Bronchial epithelial cell (primary cell): ENCODE data around the gene CXorf58. TPM values are rescaled to one million over a fixed set of nuclear protein-coding genes. Genes with fewer than 3 reads are reported as not detected.

ENCODE experiments used
- DNase-seq: peaks from one replicate; pipeline ENCODE4 v3.0.0-alpha.2; 2010; ENCODE audit warnings: low read depth
- FAIRE-seq: peaks from 2 replicates; lab custom pipeline; 2011; peaks lifted over from hg19 to GRCh38; lab: Jason Lieb, UNC
- H3K27me3 ChIP-seq: 2 replicates; pipeline ENCODE4 v1.5.1; 2011; ENCODE audit warnings: low read length; ENCODE audit not compliant: control insufficient read depth, insufficient read depth
- H3K36me3 ChIP-seq: 2 replicates; pipeline ENCODE4 v1.5.1; 2011; ENCODE audit warnings: low read length; ENCODE audit not compliant: control insufficient read depth, insufficient read depth
- H3K4me3 ChIP-seq: 2 replicates; pipeline ENCODE4 v1.5.1; 2011; ENCODE audit warnings: mild to moderate bottlenecking, low read depth, low read length, control low read depth
- total RNA-seq: library from RNA; depleted of rRNA; stranded (reverse); fragments of >200 nt; gene quantifications from 2 replicates; pipeline ENCODE4 v1.2.1, GENCODE V29; 2014
- TF ChIP-seq, protein P1 (sequence below): IDR thresholded peaks from 2 replicates; pipeline ENCODE4 v1.5.1; 2011; ENCODE audit warnings: mild to moderate bottlenecking, moderate library complexity, low read length, control low read depth, inconsistent platforms; ENCODE audit not compliant: insufficient read depth, severe bottlenecking

The CXorf58 gene
- total RNA-seq, 1 donor from 2014 or later: not detected

DNA sequence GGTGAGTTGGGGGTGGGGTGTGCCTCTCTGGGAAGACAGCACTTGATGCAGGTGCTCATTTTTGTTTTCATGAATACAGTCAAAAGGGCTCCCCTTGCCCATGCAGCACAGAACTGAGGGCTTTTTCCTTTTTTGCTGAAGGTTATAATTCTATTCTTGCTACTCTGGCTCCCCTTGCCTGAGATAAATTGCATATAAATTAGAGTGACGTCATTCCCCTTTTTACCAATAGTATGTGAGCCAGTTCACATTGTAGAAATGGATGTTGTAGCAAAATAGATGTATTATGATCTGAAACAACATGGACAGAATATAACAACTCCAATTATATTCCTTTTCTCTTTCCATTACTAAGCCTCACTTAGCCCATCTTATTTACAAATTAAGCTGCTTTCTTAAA, 28.4 kb downstream of the CXorf58 start:
- DNase-seq (no peak), FAIRE-seq (no peak)
- H3K27me3 ChIP-seq: no peaks in the 10 kb centered on the region
- H3K36me3 ChIP-seq: no peaks in the 10 kb centered on the region
- TF ChIP-seq, protein P1, sequence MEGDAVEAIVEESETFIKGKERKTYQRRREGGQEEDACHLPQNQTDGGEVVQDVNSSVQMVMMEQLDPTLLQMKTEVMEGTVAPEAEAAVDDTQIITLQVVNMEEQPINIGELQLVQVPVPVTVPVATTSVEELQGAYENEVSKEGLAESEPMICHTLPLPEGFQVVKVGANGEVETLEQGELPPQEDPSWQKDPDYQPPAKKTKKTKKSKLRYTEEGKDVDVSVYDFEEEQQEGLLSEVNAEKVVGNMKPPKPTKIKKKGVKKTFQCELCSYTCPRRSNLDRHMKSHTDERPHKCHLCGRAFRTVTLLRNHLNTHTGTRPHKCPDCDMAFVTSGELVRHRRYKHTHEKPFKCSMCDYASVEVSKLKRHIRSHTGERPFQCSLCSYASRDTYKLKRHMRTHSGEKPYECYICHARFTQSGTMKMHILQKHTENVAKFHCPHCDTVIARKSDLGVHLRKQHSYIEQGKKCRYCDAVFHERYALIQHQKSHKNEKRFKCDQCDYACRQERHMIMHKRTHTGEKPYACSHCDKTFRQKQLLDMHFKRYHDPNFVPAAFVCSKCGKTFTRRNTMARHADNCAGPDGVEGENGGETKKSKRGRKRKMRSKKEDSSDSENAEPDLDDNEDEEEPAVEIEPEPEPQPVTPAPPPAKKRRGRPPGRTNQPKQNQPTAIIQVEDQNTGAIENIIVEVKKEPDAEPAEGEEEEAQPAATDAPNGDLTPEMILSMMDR: no peak
- no peak overlapping the region for H3K4me3 ChIP-seq

DNA sequence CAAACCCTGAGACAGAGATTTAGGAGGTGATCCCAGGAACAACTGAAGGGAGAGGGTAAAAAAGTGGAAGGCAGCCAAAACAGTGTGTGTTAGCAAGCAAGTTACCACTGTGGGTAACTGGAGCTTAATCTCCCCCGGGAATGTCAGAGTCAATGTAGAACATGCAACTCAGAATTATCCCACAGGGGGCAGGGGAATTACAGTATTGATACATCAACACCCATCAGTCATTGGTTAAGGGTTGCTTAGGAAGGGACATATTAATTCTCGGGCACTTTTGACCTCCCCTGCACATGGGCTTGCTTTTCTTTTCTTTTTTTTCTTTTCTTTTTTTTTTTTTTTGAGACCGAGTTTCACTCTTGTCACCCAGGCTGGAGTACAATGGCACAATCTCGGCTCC, 29.3 kb downstream of the CXorf58 start:
- no peak overlapping the region for H3K4me3 ChIP-seq
- FAIRE-seq (no peak), DNase-seq (no peak)
- no peaks in the 10 kb centered on the region for H3K27me3 ChIP-seq
- no peaks in the 10 kb centered on the region for H3K36me3 ChIP-seq
- TF ChIP-seq, protein P1: no peak

DNA sequence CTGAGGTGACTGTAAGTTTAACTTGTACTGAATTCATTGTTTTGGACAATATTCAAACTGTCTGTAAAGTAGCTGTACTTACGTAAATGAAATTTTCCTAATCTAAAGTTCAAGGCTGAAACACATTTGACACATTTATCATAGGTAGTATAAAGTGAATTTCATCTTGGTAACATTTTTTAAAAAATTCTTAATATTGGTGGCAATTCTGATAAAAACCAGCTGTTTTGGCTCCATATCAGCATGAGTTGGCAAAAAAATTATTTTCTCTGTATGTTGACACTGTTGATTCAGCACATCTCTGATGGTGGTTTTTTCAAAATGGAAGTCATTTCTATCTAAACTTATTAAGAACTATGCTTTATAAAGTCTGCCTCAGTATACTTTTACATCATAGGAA, 30.9 kb downstream of the CXorf58 start:
- TF ChIP-seq, protein P1: no peak
- no peak for FAIRE-seq
- H3K4me3 ChIP-seq: no peak overlapping the region

DNA sequence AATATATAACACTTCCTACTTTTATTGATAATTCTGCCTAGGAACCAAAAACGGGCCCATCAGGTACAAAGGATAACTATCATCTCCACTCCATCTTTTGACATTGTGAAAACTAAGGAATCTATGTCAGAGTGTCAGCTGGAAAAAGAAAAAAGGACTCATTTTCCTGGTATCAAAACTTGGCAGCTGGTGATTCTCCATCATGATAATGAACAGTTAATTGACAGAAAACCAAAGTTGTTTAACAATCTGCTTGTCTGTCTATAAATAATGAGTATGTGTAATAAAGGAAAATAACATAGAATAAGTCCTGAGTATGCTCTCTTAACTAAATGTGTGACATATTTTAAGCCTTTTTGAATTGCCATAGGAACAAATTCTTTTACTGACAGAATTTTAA, 31.4 kb downstream of the CXorf58 start:
- Histone ChIP-seq H3K36me3 (no peaks in the 10 kb centered on the region), H3K4me3 (no peak overlapping the region), H3K27me3 (no peaks in the 10 kb centered on the region)
- DNase-seq (no peak), FAIRE-seq (no peak)
- TF ChIP-seq, protein P1: no peak

More for the DNA sequence above, 30.9 kb downstream of the CXorf58 start:
- Histone ChIP-seq H3K36me3 (no peaks in the 10 kb centered on the region), H3K27me3 (no peaks in the 10 kb centered on the region)
- DNase-seq: no peak

DNA sequence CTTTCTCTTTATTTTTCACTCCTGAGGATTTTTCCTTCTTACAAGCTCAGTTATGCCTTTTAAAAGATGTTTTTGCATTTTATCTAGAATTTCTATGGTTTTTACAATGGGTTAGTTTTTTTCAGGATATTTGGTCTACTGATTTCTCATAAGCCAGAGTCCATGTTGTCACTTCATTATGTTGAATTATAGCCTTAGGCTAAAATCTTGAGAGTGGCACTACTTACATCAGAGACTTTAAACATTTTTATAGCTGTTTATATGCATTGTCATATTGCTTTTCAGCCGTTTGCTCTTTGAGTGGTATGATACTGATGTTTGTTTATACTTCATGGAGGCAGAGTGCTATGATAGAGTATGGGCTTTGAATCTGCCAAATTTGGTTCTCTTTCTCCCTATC, 36.4 kb downstream of the CXorf58 start:
- Histone ChIP-seq H3K4me3 (no peak overlapping the region), H3K27me3 (no peaks in the 10 kb centered on the region), H3K36me3 (no peaks in the 10 kb centered on the region)
- FAIRE-seq (no peak), DNase-seq (no peak)
- TF ChIP-seq, protein P1: no peak

DNA sequence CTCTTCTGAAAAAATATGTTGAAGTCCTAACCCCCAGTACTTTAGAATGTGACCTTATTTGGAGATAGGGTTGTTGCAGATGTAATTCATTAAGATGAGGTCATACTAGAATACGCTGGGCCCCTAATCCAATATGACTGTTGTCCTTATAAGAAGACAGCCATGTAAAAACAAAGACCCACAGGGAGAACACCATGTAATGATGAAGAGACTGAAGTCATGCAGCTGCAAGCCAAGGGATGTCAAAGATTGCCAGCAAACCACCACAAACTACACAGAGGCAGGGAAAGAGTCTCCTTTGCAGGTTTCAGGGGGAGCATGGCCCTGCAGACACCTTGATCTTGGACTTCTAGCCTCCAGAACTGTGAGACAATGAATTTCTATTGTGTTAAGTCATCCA, 37.4 kb downstream of the CXorf58 start:
- Histone ChIP-seq H3K4me3 (no peak overlapping the region), H3K27me3 (no peaks in the 10 kb centered on the region), H3K36me3 (no peaks in the 10 kb centered on the region)
- TF ChIP-seq, protein P1: no peak
- DNase-seq (no peak), FAIRE-seq (no peak)
